OCI-LY1 (cell line): Measurements from ENCODE around the gene GNAT1.

Experiments used
- H2AFZ ChIP-seq: fragments of 200-600 bp; sonication (generic), shearing (Covaris generic); 2 replicates; pipeline ENCODE4 v1.6.0; 2014; ENCODE audit warnings: antibody characterized with exemption, mild to moderate bottlenecking, low read length
- H3F3A ChIP-seq: fragments of 200-600 bp; sonication (generic), shearing (Covaris generic); 2 replicates; pipeline ENCODE4 v1.6.0; 2014; ENCODE audit warnings: mild to moderate bottlenecking, antibody characterized with exemption, low read length, moderate library complexity; ENCODE audit not compliant: insufficient read depth
- H3K27ac ChIP-seq: fragments of 200-600 bp; sonication (generic); 2 replicates; pipeline ENCODE4 v1.5.1; 2014; ENCODE audit warnings: low read length, mixed run types, mild to moderate bottlenecking, low read depth; ENCODE audit not compliant: poor library complexity, severe bottlenecking
- H3K27me3 ChIP-seq: fragments of 200-600 bp; sonication (generic); 2 replicates; pipeline ENCODE4 v1.6.0; 2014; ENCODE audit warnings: antibody characterized with exemption, mild to moderate bottlenecking, low read length, moderate library complexity; ENCODE audit not compliant: insufficient read depth
- H3K36me3 ChIP-seq: fragments of 200-600 bp; sonication (generic); 2 replicates; pipeline ENCODE4 v1.6.1; 2014; ENCODE audit warnings: mild to moderate bottlenecking, antibody characterized with exemption, low read length, moderate library complexity, mixed read lengths; ENCODE audit not compliant: insufficient read depth
- H3K4me1 ChIP-seq: fragments of 200-600 bp; sonication (generic); 2 replicates; pipeline ENCODE4 v1.5.1; 2014; ENCODE audit warnings: mild to moderate bottlenecking, low read length, moderate library complexity; ENCODE audit not compliant: insufficient read depth, severe bottlenecking
- H3K4me2 ChIP-seq: fragments of 200-600 bp; sonication (generic), shearing (Covaris generic); 2 replicates; pipeline ENCODE4 v1.6.1; 2014; ENCODE audit warnings: low read length
- H3K4me3 ChIP-seq: fragments of 200-600 bp; sonication (generic); 2 replicates; pipeline ENCODE4 v1.5.1; 2014; ENCODE audit warnings: low read length, low read depth, mild to moderate bottlenecking, mixed read lengths; ENCODE audit not compliant: poor library complexity, severe bottlenecking
- H3K79me2 ChIP-seq: fragments of 200-600 bp; shearing (Covaris generic); 2 replicates; pipeline ENCODE4 v1.6.1; 2016; ENCODE audit warnings: mixed run types, low read length, mixed read lengths; ENCODE audit not compliant: insufficient read depth
- H3K9ac ChIP-seq: fragments of 200-600 bp; sonication (generic), shearing (Covaris generic); 2 replicates; pipeline ENCODE4 v1.6.1; 2014; ENCODE audit warnings: mild to moderate bottlenecking, low read length, mixed read lengths
- H3K9me2 ChIP-seq: fragments of 200-600 bp; sonication (generic), shearing (Covaris generic); 2 replicates; pipeline ENCODE4 v1.6.1; 2014; ENCODE audit warnings: low read depth, mild to moderate bottlenecking, low read length, mixed read lengths
- H3K9me3 ChIP-seq: fragments of 200-600 bp; shearing (Covaris generic); 2 replicates; pipeline ENCODE4 v1.6.1; 2014; ENCODE audit warnings: low read length, mixed read lengths
- H4K20me1 ChIP-seq: fragments of 200-600 bp; sonication (generic), shearing (Covaris generic); 2 replicates; pipeline ENCODE4 v1.6.0; 2016; ENCODE audit warnings: mild to moderate bottlenecking, low read length; ENCODE audit not compliant: insufficient read depth
- CTCF ChIP-seq: fragments of 200-600 bp; sonication (generic), shearing (Covaris generic); IDR thresholded peaks from 2 replicates; pipeline ENCODE4 v1.5.1; 2017; ENCODE audit warnings: mild to moderate bottlenecking, antibody characterized with exemption, low read length, moderate library complexity, mixed read lengths
- EZH2 ChIP-seq: fragments of 200-600 bp; sonication (generic), shearing (Covaris generic); IDR thresholded peaks from 2 replicates; pipeline ENCODE4 v1.8.0; 2017; ENCODE audit warnings: borderline replicate concordance, mixed run types, mild to moderate bottlenecking, antibody characterized with exemption, low read length, moderate library complexity, mixed read lengths

GNAT1 gene

GRCh38 chr3:50241163-50241562 lies 49.8 kb downstream of the GNAT1 start:
- Histone ChIP-seq H3K4me2 (peak overlapping the region; percentile 45; the same call in 1 of the 2 replicates), H3K27me3 (no peaks in the 10 kb centered on the region), H3K4me1 (peaks cover 62% of the 10 kb centered on the region), H3K4me3 (no peak overlapping the region), H3K27ac (peak overlapping the region; percentile 85), H3K9me3 (no peaks in the 10 kb centered on the region), H2AFZ (no peak overlapping the region), H3K36me3 (peaks cover 9% of the 10 kb centered on the region; the same call in 1 of the 2 replicates), H3K79me2 (peaks cover 28% of the 10 kb centered on the region), H3K9ac (no peak overlapping the region; the same call in 1 of the 2 replicates), H4K20me1 (no peaks in the 10 kb centered on the region), H3F3A (no peaks in the 10 kb centered on the region), H3K9me2 (no peaks in the 10 kb centered on the region)
- no peak for TF ChIP-seq EZH2
- no peak for TF ChIP-seq CTCF

GRCh38 chr3:50241713-50242380 lies 50.4 kb downstream of the GNAT1 start:
- H3K79me2 ChIP-seq, result peaks cover 22% of the 10 kb centered on the region
- TF ChIP-seq EZH2 (no peak), CTCF (no peak)
- H3K4me2 ChIP-seq, result peak overlapping the region; percentile 45; the same call in 1 of the 2 replicates
- no peaks in the 10 kb centered on the region for H3K27me3 ChIP-seq
- peak overlapping the region; percentile 85 for H3K27ac ChIP-seq
- no peaks in the 10 kb centered on the region for H4K20me1 ChIP-seq
- H3K4me3 ChIP-seq, result no peak overlapping the region
- H3F3A ChIP-seq, result no peaks in the 10 kb centered on the region
- H3K9ac ChIP-seq, result peak overlapping the region; percentile 22; the same call in 1 of the 2 replicates
- no peaks in the 10 kb centered on the region for H3K9me2 ChIP-seq
- no peak overlapping the region for H2AFZ ChIP-seq
- H3K4me1 ChIP-seq, result peaks cover 69% of the 10 kb centered on the region
- peaks cover 9% of the 10 kb centered on the region; the same call in 1 of the 2 replicates for H3K36me3 ChIP-seq
- H3K9me3 ChIP-seq, result no peaks in the 10 kb centered on the region

GRCh38 chr3:50242381-50242770 lies 51.0 kb downstream of the GNAT1 start:
- H3K79me2 ChIP-seq, result peaks cover 23% of the 10 kb centered on the region
- H4K20me1 ChIP-seq, result no peaks in the 10 kb centered on the region
- H3K9ac ChIP-seq, result peak overlapping the region; percentile 22; the same call in 1 of the 2 replicates
- no peak for TF ChIP-seq CTCF
- no peak for TF ChIP-seq EZH2
- peak overlapping the region; percentile 85 for H3K27ac ChIP-seq
- no peaks in the 10 kb centered on the region for H3K9me2 ChIP-seq
- H3K27me3 ChIP-seq, result no peaks in the 10 kb centered on the region
- H2AFZ ChIP-seq, result no peak overlapping the region
- H3K4me3 ChIP-seq, result no peak overlapping the region
- peak overlapping the region; percentile 45; the same call in 1 of the 2 replicates for H3K4me2 ChIP-seq
- peaks cover 14% of the 10 kb centered on the region; the same call in 1 of the 2 replicates for H3K36me3 ChIP-seq
- peaks cover 74% of the 10 kb centered on the region for H3K4me1 ChIP-seq
- H3F3A ChIP-seq, result no peaks in the 10 kb centered on the region
- H3K9me3 ChIP-seq, result no peaks in the 10 kb centered on the region
